Measurements from ENCODE around the gene BATF3.

GRCh38 chr1:212669600-212669999 is 30.0 kb downstream of the BATF3 start:
- TF ChIP-seq CTCF (conservative IDR thresholded peaks at IDR 0.05) (no peak), ZFX (IDR thresholded peaks at IDR 0.05) (no peak)

All from C4-2B (cell line).